Fibroblast of skin of left quadriceps (primary cell): Measurements from ENCODE around the gene OSGEP.

Experiments used
- DNase-seq, 2 experiments: peaks; one replicate each; pipeline ENCODE4 v3.0.0-alpha.2; 2013; ENCODE audit warnings: low read depth in 2 of 2

OSGEP gene

GRCh38 chr14:20400589-20400964, 54.0 kb downstream of the OSGEP start:
- no peak for DNase-seq

- no peak for DNase-seq
Observed at GRCh38 chr14:20397511-20397910, 57.1 kb downstream of the OSGEP start.
